OCI-LY3 (cell line): ENCODE measurements around the gene CTSL.

ENCODE experiments used
- EZH2phosphoT487 ChIP-seq: fragments of 200-600 bp; shearing (Covaris generic); IDR thresholded peaks from 2 replicates; pipeline ENCODE4 v1.6.1; 2018; ENCODE audit warnings: antibody characterized with exemption, mixed run types, low read depth
- TF ChIP-seq, protein P1 (sequence below): fragments of 200-600, 300-600 bp; sonication (generic); IDR thresholded peaks from 2 replicates; pipeline ENCODE4 v1.5.1; 2014; ENCODE audit warnings: antibody characterized with exemption, low read length, low read depth

DNA sequence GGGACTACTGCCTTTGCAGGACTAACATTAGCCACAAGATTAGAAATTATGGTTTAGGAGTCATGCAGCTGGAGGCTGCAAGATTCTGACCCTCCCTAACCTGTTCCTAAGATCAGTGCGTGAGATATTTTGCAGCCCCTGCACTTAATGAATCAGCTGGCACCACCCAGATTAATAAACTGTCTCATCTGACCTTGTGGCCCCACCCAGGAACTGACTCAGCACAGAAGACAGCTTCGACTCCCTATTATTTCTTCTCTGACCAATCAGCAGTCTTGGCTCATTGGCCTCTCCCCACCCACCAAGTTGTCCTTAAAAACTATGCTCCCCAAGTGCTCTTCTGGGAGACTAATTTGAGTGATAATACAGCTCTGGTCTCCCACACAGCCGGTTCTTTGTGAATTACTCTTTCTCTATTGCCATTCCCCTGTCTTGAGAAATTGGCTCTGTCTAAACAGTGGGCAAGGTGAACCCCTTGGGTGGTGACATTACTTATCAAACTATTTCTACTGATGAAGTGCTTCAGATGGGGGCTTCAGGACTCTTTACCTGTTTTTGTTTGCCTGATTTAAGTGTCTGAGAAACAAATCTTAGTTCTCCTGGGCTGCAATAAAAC is 17.0 kb downstream of the CTSL start:
- TF ChIP-seq, protein P1, sequence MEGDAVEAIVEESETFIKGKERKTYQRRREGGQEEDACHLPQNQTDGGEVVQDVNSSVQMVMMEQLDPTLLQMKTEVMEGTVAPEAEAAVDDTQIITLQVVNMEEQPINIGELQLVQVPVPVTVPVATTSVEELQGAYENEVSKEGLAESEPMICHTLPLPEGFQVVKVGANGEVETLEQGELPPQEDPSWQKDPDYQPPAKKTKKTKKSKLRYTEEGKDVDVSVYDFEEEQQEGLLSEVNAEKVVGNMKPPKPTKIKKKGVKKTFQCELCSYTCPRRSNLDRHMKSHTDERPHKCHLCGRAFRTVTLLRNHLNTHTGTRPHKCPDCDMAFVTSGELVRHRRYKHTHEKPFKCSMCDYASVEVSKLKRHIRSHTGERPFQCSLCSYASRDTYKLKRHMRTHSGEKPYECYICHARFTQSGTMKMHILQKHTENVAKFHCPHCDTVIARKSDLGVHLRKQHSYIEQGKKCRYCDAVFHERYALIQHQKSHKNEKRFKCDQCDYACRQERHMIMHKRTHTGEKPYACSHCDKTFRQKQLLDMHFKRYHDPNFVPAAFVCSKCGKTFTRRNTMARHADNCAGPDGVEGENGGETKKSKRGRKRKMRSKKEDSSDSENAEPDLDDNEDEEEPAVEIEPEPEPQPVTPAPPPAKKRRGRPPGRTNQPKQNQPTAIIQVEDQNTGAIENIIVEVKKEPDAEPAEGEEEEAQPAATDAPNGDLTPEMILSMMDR, result no peak
- TF ChIP-seq EZH2phosphoT487, result no peak
